GM19397 (cell line): Measurements from ENCODE around the gene MTF1.
"Not testable (repeated sequence)": the region's sequence is repeated elsewhere in the genome, so short reads cannot be mapped to it uniquely, and the experiment has no call there.

Experiments
- ATAC-seq: cut with Tn5 transposase; IDR thresholded peaks from one replicate; pipeline ENCODE4 v1.9.1; 2021; ENCODE audit warnings: mild to moderate bottlenecking, moderate library complexity; ENCODE audit not compliant: unreplicated experiment

The MTF1 gene

GRCh38 chr1:37794372-37795339, 64.7 kb downstream of the MTF1 start:
- peak; percentile 29 for ATAC-seq

DNA sequence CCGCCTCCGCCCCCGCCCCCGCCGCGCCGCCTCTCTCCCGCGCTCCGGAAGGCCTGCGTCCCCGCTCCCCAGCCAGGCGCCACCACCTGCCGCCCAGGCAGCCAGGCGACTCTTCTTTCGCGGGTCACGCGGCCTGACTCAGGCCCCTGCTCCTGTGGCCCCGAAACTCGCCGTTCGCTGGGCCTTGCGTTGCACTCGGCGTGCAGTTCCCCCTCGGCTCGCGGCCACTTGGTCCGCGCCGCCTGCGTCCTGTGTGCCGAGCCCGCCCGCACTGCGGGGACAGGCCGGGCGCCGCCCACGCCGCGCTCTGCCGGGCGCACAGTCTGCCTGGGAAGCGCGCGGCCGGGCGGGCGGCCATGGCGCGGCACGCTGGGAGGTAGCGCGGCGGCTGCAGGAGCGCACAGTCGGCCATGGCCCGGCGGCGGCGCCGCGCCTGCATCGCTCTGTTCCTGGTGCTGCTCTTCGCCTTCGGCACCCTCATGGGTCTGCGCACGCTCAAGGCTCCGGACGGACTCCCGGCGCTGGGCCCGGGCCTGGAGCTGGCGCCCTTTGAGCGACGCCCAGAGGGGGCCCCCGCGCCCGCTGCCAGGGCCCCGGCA, 65.5 kb downstream of the MTF1 start, which contains the start of gene MANEAL:
Gene MANEAL, plus strand, starts transcription at position 75 of the 599 bp plus-strand sequence. Its CDS starts 336 bp downstream, at position 411.
- peak; percentile 67 for ATAC-seq

DNA sequence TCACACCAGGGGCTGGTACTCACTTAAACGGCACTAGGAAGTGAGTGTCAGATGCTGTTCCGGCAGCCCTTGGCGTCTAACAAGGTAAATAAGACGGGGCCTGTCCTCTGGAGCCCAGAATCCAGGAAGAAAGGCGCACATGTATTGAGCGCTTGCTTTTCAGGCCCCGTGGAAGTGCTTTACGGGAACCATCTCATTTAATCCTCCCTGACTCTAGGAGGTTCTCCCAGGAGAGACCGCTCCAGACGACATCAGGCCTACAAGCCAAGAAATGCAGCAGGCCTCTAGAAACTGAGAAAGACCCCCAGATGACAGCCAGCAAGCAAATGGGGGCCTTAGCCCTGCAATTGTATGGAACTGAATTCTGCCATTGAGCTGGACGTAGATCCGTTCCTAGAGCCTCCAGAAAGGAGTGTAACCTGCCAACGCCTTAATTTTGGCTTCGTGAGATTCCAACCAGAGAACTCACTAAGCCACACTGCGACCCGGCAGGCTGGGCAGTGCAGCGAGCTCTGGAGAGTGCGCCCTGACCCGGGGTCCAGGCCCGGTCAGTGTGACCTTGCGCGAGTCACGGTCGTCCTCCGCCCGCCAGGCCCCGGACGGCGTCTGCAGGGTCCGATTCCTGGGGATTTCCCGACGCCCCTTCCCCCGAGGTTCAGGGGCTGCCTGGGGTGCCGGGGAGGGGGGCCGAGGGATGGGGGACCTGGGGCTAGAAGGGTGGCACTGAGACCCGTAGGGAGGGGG, 66.3 kb downstream of the MTF1 start:
- no peak for ATAC-seq

DNA sequence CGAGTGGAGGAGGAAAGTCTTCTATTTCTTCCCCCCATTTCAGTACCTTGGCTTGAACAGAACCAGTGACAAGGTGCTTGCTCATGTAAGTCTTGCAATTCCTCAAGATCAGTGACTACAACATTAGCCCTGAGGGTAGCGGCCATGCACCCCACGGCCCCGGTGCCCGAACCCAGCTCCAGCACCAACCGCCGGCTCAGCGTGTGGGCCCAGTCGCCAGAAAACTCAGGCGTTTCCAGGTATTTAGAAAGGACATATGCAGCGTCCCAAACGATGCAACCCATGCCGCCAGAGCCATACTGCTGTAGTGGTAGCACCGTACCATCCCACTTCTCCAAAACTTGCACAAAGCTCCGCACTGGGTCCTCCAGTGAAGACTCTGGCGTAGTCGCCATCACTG, 76.9 kb downstream of the MTF1 start:
- ATAC-seq, result no peak

DNA sequence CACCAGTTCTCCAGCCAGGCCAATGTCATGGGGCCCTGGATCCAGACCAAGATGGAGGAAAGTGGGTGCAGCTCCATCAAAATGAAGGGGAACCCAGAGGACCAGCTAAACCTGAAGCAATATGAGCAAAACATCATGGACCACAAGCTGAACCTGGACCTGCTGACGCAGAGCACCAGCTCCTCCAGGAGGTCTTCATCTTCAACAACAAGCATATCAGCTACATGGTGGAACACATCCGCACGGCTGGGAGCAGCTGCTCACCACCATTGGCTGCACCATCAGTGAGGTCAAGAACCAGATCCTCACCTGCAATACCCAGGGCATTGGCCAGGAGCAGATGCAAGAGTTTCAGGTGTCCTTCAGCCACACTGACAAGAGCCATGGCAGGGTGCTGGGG, 80.7 kb downstream of the MTF1 start:
- ATAC-seq, result no peak

GRCh38 chr1:37776946-37777516, 82.4 kb downstream of the MTF1 start:
- no peak for ATAC-seq

- ATAC-seq, result not testable (repeated sequence)
Observed at GRCh38 chr1:37771440-37771839, 88.0 kb downstream of the MTF1 start.

GRCh38 chr1:37767488-37767887, 91.9 kb downstream of the MTF1 start:
- ATAC-seq, result no peak

- no peak for ATAC-seq
Observed at GRCh38 chr1:37765916-37766664, 93.3 kb downstream of the MTF1 start.

DNA sequence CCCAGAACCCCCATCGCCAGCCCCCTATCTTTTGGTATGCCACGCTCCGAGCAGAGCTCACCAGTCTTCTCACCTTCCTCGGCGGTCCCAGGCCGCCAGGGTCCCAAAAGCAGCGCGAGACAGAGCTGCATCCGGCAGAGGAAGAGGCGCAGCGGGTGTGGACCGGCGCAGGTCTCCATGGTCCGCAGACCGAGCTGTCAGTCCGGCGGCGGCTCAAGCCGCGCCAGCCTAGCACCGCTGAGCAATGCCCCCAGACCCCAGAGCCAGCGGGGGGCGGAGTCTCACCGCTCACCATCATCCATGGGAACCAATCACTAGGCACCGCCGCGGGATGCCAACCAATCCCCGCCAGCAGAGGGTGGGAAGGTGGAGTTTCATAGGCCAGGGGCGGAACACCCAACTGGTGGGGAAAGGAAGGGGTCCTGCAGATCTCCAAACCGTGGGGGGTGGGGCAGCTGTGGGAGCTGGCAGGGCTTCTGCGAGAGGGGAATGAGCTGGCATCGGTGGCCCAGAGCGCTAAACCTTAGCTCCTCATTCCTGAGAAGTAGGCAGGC, 94.4 kb downstream of the MTF1 start, which contains the start of gene EPHA10:
Gene EPHA10, minus strand, starts transcription at position 233 of the 554 bp plus-strand sequence. Its CDS starts 54 bp downstream, at position 179.
- ATAC-seq, result no peak

DNA sequence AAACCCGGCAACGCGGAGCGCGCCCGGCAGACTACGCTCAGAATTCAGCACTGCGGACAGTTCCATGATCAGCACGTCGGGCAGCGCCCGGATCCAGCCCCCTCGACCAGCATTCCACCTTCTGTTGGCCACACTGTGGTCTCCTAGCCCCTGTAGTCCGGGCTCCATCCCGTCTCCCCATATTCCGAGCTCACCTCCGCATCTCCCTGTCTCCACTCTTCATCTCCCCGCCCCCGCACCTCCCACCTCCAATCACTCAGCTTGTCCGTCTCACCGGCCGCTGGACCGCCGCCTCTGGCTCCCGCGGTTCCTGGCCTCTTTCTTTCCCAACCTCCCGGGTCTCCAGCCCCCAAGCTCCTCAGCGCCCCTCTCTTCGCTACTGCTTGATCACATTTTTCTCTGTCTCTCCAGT, 95.0 kb downstream of the MTF1 start:
- ATAC-seq, result no peak

- ATAC-seq, result no peak
Observed at GRCh38 chr1:37763791-37764413, 95.5 kb downstream of the MTF1 start.

GRCh38 chr1:37762516-37762915, 96.9 kb downstream of the MTF1 start:
- ATAC-seq, result no peak

- ATAC-seq, result no peak
Observed at GRCh38 chr1:37761416-37762095, 97.8 kb downstream of the MTF1 start.
